ENCODE data around the gene CEP135.
"Not testable (repeated sequence)": the region's sequence is repeated elsewhere in the genome, so short reads cannot be mapped to it uniquely, and the experiment has no call there.

CEP135 gene

GRCh38 chr4:55959655-55960054 lies 10.9 kb downstream of the CEP135 start:
- TF ChIP-seq TCF4 (CRISPR knock-in tag; IDR thresholded peaks at IDR 0.05; ENCODE audit: borderline replicate concordance) (no peak), ZC3H10 (CRISPR knock-in tag; IDR thresholded peaks at IDR 0.05) (no peak), ZNF70 (CRISPR knock-in tag; IDR thresholded peaks at IDR 0.05) (no peak), ZNF565 (CRISPR knock-in tag; conservative IDR thresholded peaks at IDR 0.05; ENCODE audit: low read depth) (no peak), BACH2 (CRISPR knock-in tag; IDR thresholded peaks at IDR 0.05; ENCODE audit: borderline replicate concordance) (no peak), ZFP3 (CRISPR knock-in tag; IDR thresholded peaks at IDR 0.05) (no peak), ARNTL (CRISPR knock-in tag; IDR thresholded peaks at IDR 0.05; ENCODE audit: borderline replicate concordance, low read depth) (no peak), TSHZ2 (CRISPR knock-in tag; IDR thresholded peaks at IDR 0.05) (no peak), ISL1 (CRISPR knock-in tag; IDR thresholded peaks at IDR 0.05) (no peak), PATZ1 (CRISPR knock-in tag; IDR thresholded peaks at IDR 0.05; ENCODE audit: borderline replicate concordance) (no peak), CSDC2 (CRISPR knock-in tag; IDR thresholded peaks at IDR 0.05) (no peak), SNAI2 (CRISPR knock-in tag; IDR thresholded peaks at IDR 0.05) (no peak), ESRRG (CRISPR knock-in tag; IDR thresholded peaks at IDR 0.05) (no peak), ZNF8 (CRISPR knock-in tag; IDR thresholded peaks at IDR 0.05) (no peak), OSR1 (CRISPR knock-in tag; IDR thresholded peaks at IDR 0.05) (no peak), GLIS3 (CRISPR knock-in tag; IDR thresholded peaks at IDR 0.05) (no peak), POU6F1 (CRISPR knock-in tag; IDR thresholded peaks at IDR 0.05; ENCODE audit: borderline replicate concordance, low read depth) (no peak), RARB (CRISPR knock-in tag; IDR thresholded peaks at IDR 0.05) (no peak)
- ATAC-seq: no peak

GRCh38 chr4:55964046-55964445 lies 15.3 kb downstream of the CEP135 start:
- no peak for ATAC-seq
- TF ChIP-seq SNAI2 (CRISPR knock-in tag; IDR thresholded peaks at IDR 0.05) (no peak), PPARA (CRISPR knock-in tag; IDR thresholded peaks at IDR 0.05; ENCODE audit: borderline replicate concordance) (no peak), CSRNP3 (CRISPR knock-in tag; IDR thresholded peaks at IDR 0.05) (no peak), RARB (CRISPR knock-in tag; IDR thresholded peaks at IDR 0.05) (no peak)

- ATAC-seq: no peak
- TF ChIP-seq SNAI2 (CRISPR knock-in tag; IDR thresholded peaks at IDR 0.05): no peak
- TF ChIP-seq ISL1 (CRISPR knock-in tag; IDR thresholded peaks at IDR 0.05): no peak
- TF ChIP-seq ARNTL (CRISPR knock-in tag; IDR thresholded peaks at IDR 0.05; ENCODE audit: borderline replicate concordance, low read depth): no peak
- no peak for TF ChIP-seq BACH2 (CRISPR knock-in tag; IDR thresholded peaks at IDR 0.05; ENCODE audit: borderline replicate concordance)
- TF ChIP-seq ZFP30 (CRISPR knock-in tag; IDR thresholded peaks at IDR 0.05): no peak
- no peak for TF ChIP-seq ESRRG (CRISPR knock-in tag; IDR thresholded peaks at IDR 0.05)
- no peak for TF ChIP-seq CREB5 (CRISPR knock-in tag; IDR thresholded peaks at IDR 0.05; ENCODE audit: low read depth)
- TF ChIP-seq GLIS3 (CRISPR knock-in tag; IDR thresholded peaks at IDR 0.05): no peak
- TF ChIP-seq OSR1 (CRISPR knock-in tag; IDR thresholded peaks at IDR 0.05): no peak
- no peak for TF ChIP-seq TCF4 (CRISPR knock-in tag; IDR thresholded peaks at IDR 0.05; ENCODE audit: borderline replicate concordance)
- TF ChIP-seq PATZ1 (CRISPR knock-in tag; IDR thresholded peaks at IDR 0.05; ENCODE audit: borderline replicate concordance): no peak
- no peak for TF ChIP-seq ZNF8 (CRISPR knock-in tag; IDR thresholded peaks at IDR 0.05)
- no peak for TF ChIP-seq ZC3H10 (CRISPR knock-in tag; IDR thresholded peaks at IDR 0.05)
- TF ChIP-seq ZNF70 (CRISPR knock-in tag; IDR thresholded peaks at IDR 0.05): no peak
- TF ChIP-seq RARB (CRISPR knock-in tag; IDR thresholded peaks at IDR 0.05): no peak
Observed at GRCh38 chr4:55965585-55965984, 16.8 kb downstream of the CEP135 start.

GRCh38 chr4:55966324-55966723 lies 17.6 kb downstream of the CEP135 start:
- ATAC-seq: not testable (repeated sequence)

Data from SK-N-SH treated with all-trans-retinoic acid at 6 μM for 48 hours (cell line).